22Rv1 (cell line): ENCODE measurements around the gene CEBPG.

ENCODE experiments used
- H3K27ac ChIP-seq: fragments of 450-650 bp; 2 replicates; pipeline ENCODE4 v1.5.1; 2017
- CTCF ChIP-seq: fragments of 450-650 bp; IDR thresholded peaks from 2 replicates; pipeline ENCODE4 v1.5.1; 2017; ENCODE audit warnings: mild to moderate bottlenecking
- ZFX ChIP-seq: fragments of 450-650 bp; IDR thresholded peaks from 2 replicates; pipeline ENCODE4 v1.6.1; 2017; ENCODE audit warnings: antibody characterized with exemption, borderline replicate concordance

Gene CEBPG

GRCh38 chr19:33350538-33351309 is 22.8 kb upstream of the CEBPG start:
- TF ChIP-seq ZFX (no peak), CTCF (no peak)
- no peak overlapping the region for H3K27ac ChIP-seq

- no peak overlapping the region for H3K27ac ChIP-seq
- TF ChIP-seq ZFX = no peak
- no peak for TF ChIP-seq CTCF
These were observed 18.0 kb upstream of the CEBPG start for GRCh38 chr19:33355535-33355934.

- H3K27ac ChIP-seq = no peak overlapping the region
- no peak for TF ChIP-seq CTCF
- no peak for TF ChIP-seq ZFX
These were observed 16.0 kb upstream of the CEBPG start for GRCh38 chr19:33357556-33357955.

GRCh38 chr19:33358408-33358807 is 15.1 kb upstream of the CEBPG start:
- no peak for TF ChIP-seq CTCF
- TF ChIP-seq ZFX = no peak
- no peak overlapping the region for H3K27ac ChIP-seq

GRCh38 chr19:33359581-33359980 is 13.9 kb upstream of the CEBPG start:
- no peak overlapping the region for H3K27ac ChIP-seq
- no peak for TF ChIP-seq CTCF
- TF ChIP-seq ZFX = no peak

- H3K27ac ChIP-seq = no peak overlapping the region
These were observed 10.8 kb upstream of the CEBPG start for GRCh38 chr19:33362508-33363228.

More at GRCh38 chr19:33362508-33363228, 10.8 kb upstream of the CEBPG start:
- no peak for TF ChIP-seq ZFX
- TF ChIP-seq CTCF = no peak
